ENCODE data around the gene KREMEN1. TPM values are rescaled to one million over a fixed set of nuclear protein-coding genes. Genes with fewer than 3 reads are reported as not detected.

Gene KREMEN1
- total RNA-seq, 1 donor from 2014 or later: 102 TPM

GRCh38 chr22:29154364-29155048, 81.7 kb downstream of the KREMEN1 start:
- Histone ChIP-seq H3K27ac (replicated peaks) (no peak overlapping the region), H3K36me3 (no peaks in the 10 kb centered on the region), H3K4me3 (peak overlapping the region; percentile 48), H3K27me3 (ENCODE audit: low read depth) (no peaks in the 10 kb centered on the region), H3K4me1 (peaks cover 40% of the 10 kb centered on the region), H3K9me3 (replicated peaks) (no peaks in the 10 kb centered on the region)
- peak; percentile 98 for TF ChIP-seq CTCF (IDR thresholded peaks at IDR 0.05; ENCODE audit: borderline replicate concordance)
- intact Hi-C loops (cut with micrococcal nuclease): loop anchor here (5.0 kb wide), 1 partner anchor 93 kb away; no protein-coding TSS in a partner anchor
- peak; percentile 73 for DNase-seq

GRCh38 chr22:29155966-29156365, 83.1 kb downstream of the KREMEN1 start:
- Histone ChIP-seq H3K36me3 (no peaks in the 10 kb centered on the region), H3K4me1 (peaks cover 27% of the 10 kb centered on the region), H3K9me3 (replicated peaks) (no peaks in the 10 kb centered on the region), H3K27me3 (ENCODE audit: low read depth) (no peaks in the 10 kb centered on the region), H3K4me3 (no peak overlapping the region), H3K27ac (replicated peaks) (no peak overlapping the region)
- intact Hi-C loops (cut with micrococcal nuclease): no loop called here
- TF ChIP-seq CTCF (IDR thresholded peaks at IDR 0.05; ENCODE audit: borderline replicate concordance): no peak
- no peak for DNase-seq

- TF ChIP-seq CTCF (IDR thresholded peaks at IDR 0.05; ENCODE audit: borderline replicate concordance): no peak
Measured at GRCh38 chr22:29156507-29156906, 83.7 kb downstream of the KREMEN1 start.

GRCh38 chr22:29157759-29158535, 85.1 kb downstream of the KREMEN1 start:
- no peak overlapping the region for H3K27ac ChIP-seq (replicated peaks)
- no peak for TF ChIP-seq CTCF (IDR thresholded peaks at IDR 0.05; ENCODE audit: borderline replicate concordance)
- no peaks in the 10 kb centered on the region for H3K9me3 ChIP-seq (replicated peaks)
- H3K36me3 ChIP-seq: no peaks in the 10 kb centered on the region
- H3K4me3 ChIP-seq: no peak overlapping the region
- peaks cover 13% of the 10 kb centered on the region for H3K4me1 ChIP-seq
- intact Hi-C loops (cut with micrococcal nuclease): no loop called here
- no peak for DNase-seq
- no peaks in the 10 kb centered on the region for H3K27me3 ChIP-seq (ENCODE audit: low read depth)

More at GRCh38 chr22:29156507-29156906, 83.7 kb downstream of the KREMEN1 start:
- H3K4me3 ChIP-seq: no peak overlapping the region
- intact Hi-C loops (cut with micrococcal nuclease): no loop called here
- no peaks in the 10 kb centered on the region for H3K36me3 ChIP-seq
- H3K9me3 ChIP-seq (replicated peaks): no peaks in the 10 kb centered on the region
- peaks cover 25% of the 10 kb centered on the region for H3K4me1 ChIP-seq
- H3K27me3 ChIP-seq (ENCODE audit: low read depth): no peaks in the 10 kb centered on the region
- H3K27ac ChIP-seq (replicated peaks): no peak overlapping the region
- DNase-seq: no peak

GRCh38 chr22:29158546-29158945, 85.7 kb downstream of the KREMEN1 start:
- Histone ChIP-seq H3K27ac (replicated peaks) (no peak overlapping the region), H3K9me3 (replicated peaks) (no peaks in the 10 kb centered on the region), H3K4me1 (peaks cover 12% of the 10 kb centered on the region), H3K27me3 (ENCODE audit: low read depth) (no peaks in the 10 kb centered on the region), H3K4me3 (no peak overlapping the region), H3K36me3 (no peaks in the 10 kb centered on the region)
- DNase-seq: no peak
- intact Hi-C loops (cut with micrococcal nuclease): no loop called here
- TF ChIP-seq CTCF (IDR thresholded peaks at IDR 0.05; ENCODE audit: borderline replicate concordance): no peak
